HepG2 (cell line): ENCODE measurements around the gene SESN1. TPM values are rescaled to one million over a fixed set of nuclear protein-coding genes. Genes with fewer than 3 reads are reported as not detected.

Experiments
- ATAC-seq: fragments of 200-7000 bp; cut with Tn5 transposase; 3 replicates; pipeline ENCODE4 v1.9.1; 2020; ENCODE audit warnings: mild to moderate bottlenecking, moderate library complexity
- BruUV-seq: library from RNA; stranded (reverse); fragments of 400-500 nt; replicated peaks from 2 replicates; lab custom pipeline; 2021; lab: Mats Ljungman, UMichigan
- CTCF ChIA-PET: fragments of 300-600 bp; formaldehyde crosslinking; extraction: SDS; loops from one replicate; lab custom pipeline; 2021; ENCODE audit warnings: low total read pairs, inconsistent platforms, low intra/inter-chr PET ratio; lab: Yijun Ruan, JAX
- POLR2A ChIA-PET: fragments of 350-600 bp; sonication (Branson Sonifier 250); formaldehyde crosslinking; loops from one replicate; lab custom pipeline; 2020; ENCODE audit warnings: antibody characterized with exemption, inconsistent platforms; lab: Yijun Ruan, JAX
- DNase-seq: peaks from one replicate; pipeline ENCODE4 v3.0.0-alpha.2; 2015; ENCODE audit warnings: low spot score
- FAIRE-seq: peaks from 3 replicates; lab custom pipeline; 2011; peaks lifted over from hg19 to GRCh38; lab: Jason Lieb, UNC
- H2AFZ ChIP-seq: one replicate; pipeline ENCODE4 v1.6.1; 2011; ENCODE audit warnings: low read length, inconsistent platforms
- H3K27ac ChIP-seq: fragments of 300-600 bp; 3 replicates; pipeline ENCODE4 v1.8.0; 2011; ENCODE audit warnings: mixed run types, mild to moderate bottlenecking, mixed read lengths, low read length, inconsistent platforms; ENCODE audit not compliant: insufficient read depth; ENCODE audit errors: extremely low read length
- H3K27me3 ChIP-seq, 2 experiments: fragments of 200-600 bp in 1 of 2; 2 replicates in 1 of 2; 3 replicates in 1 of 2; pipeline versions ENCODE4 v1.6.0 to v1.8.0; 2011; ENCODE audit warnings: low read length in 2 of 2, mild to moderate bottlenecking in 2 of 2, moderate library complexity in 2 of 2, inconsistent platforms in 1 of 2; ENCODE audit not compliant: insufficient read depth in 2 of 2, control insufficient read depth in 1 of 2
- H3K36me3 ChIP-seq, 2 experiments: fragments of 200-600 bp in 1 of 2; replicated peaks in 1 of 2; 2 replicates in 1 of 2; 3 replicates in 1 of 2; pipeline versions ENCODE4 v1.5.1 to v1.8.0; 2011; ENCODE audit warnings: low read length in 2 of 2, inconsistent platforms in 1 of 2; ENCODE audit not compliant: insufficient read depth in 2 of 2, control insufficient read depth in 1 of 2
- H3K4me1 ChIP-seq: 2 replicates; pipeline ENCODE4 v1.5.1; 2012; ENCODE audit warnings: low read length, inconsistent platforms; ENCODE audit not compliant: insufficient read depth
- H3K4me2 ChIP-seq: 2 replicates; pipeline ENCODE4 v1.6.0; 2011; ENCODE audit warnings: low read depth, low read length, inconsistent platforms
- H3K4me3 ChIP-seq, 3 experiments: fragments of 200-600 bp in 1 of 3; sonication (generic), shearing (Covaris generic) in 1 of 3; replicated peaks in 1 of 3; 2 replicates each; pipeline ENCODE4 v1.5.1; 2011 to 2016; ENCODE audit warnings: low read length in 3 of 3, inconsistent platforms in 2 of 3, low read depth in 2 of 3, mild to moderate bottlenecking in 2 of 3, control low read depth in 1 of 3, mixed read lengths in 1 of 3; ENCODE audit not compliant: insufficient read depth in 1 of 3
- H3K79me2 ChIP-seq: one replicate; pipeline ENCODE4 v1.6.1; 2011; ENCODE audit warnings: low read length, inconsistent platforms; ENCODE audit not compliant: insufficient read depth
- H3K9ac ChIP-seq: 2 replicates; pipeline ENCODE4 v1.6.0; 2011; ENCODE audit warnings: mild to moderate bottlenecking, low read depth, low read length, inconsistent platforms; ENCODE audit not compliant: insufficient read depth
- H3K9me3 ChIP-seq: 2 replicates; pipeline ENCODE4 v1.5.1; 2012; ENCODE audit warnings: mild to moderate bottlenecking, low read length
- H4K20me1 ChIP-seq: 2 replicates; pipeline ENCODE4 v1.6.0; 2011; ENCODE audit warnings: inconsistent platforms, mild to moderate bottlenecking, low read length, moderate library complexity; ENCODE audit not compliant: insufficient read depth
- EHMT2 ChIP-seq: fragments of 200-600 bp; sonication (generic); IDR thresholded peaks from 2 replicates; pipeline ENCODE4 v1.7.0; 2017; ENCODE audit warnings: antibody characterized with exemption, low read depth, low read length, borderline replicate concordance
- ETV6 ChIP-seq: sonication (generic); formaldehyde crosslinking; conservative IDR thresholded peaks from 2 replicates; pipeline ENCODE4 v1.4.0; 2020; ENCODE audit warnings: missing genetic modification reagents
- HOXA3 ChIP-seq: sonication (generic); formaldehyde crosslinking; IDR thresholded peaks from 2 replicates; pipeline ENCODE4 v1.5.0; 2020; ENCODE audit warnings: missing genetic modification reagents
- ZNF282 ChIP-seq: fragments of 450-650 bp; IDR thresholded peaks from 2 replicates; pipeline ENCODE4 v1.6.1; 2018; ENCODE audit not compliant: partially characterized antibody
- ZNF382 ChIP-seq: sonication (generic); formaldehyde crosslinking; IDR thresholded peaks from 2 replicates; pipeline ENCODE4 v1.5.0; 2020; ENCODE audit warnings: missing genetic modification reagents, mild to moderate bottlenecking, borderline replicate concordance
- ZNF572 ChIP-seq: sonication (generic); formaldehyde crosslinking; IDR thresholded peaks from 2 replicates; pipeline ENCODE4 v1.5.1; 2020; ENCODE audit warnings: mild to moderate bottlenecking, missing genetic modification reagents
- ZNF615 ChIP-seq: sonication (generic); formaldehyde crosslinking; IDR thresholded peaks from 2 replicates; pipeline ENCODE4 v1.5.0; 2020; ENCODE audit warnings: mild to moderate bottlenecking, missing genetic modification reagents, borderline replicate concordance
- ZSCAN21 ChIP-seq: sonication (generic); formaldehyde crosslinking; IDR thresholded peaks from 2 replicates; pipeline ENCODE4 v1.8.0; 2022; ENCODE audit warnings: mild to moderate bottlenecking, missing genetic modification reagents, moderate library complexity, borderline replicate concordance
- WGBS: methylation state at CpG from one replicate; pipeline ENCODE4 v1.1.6; 2017; ENCODE audit warnings: low lambda C conversion rate; 5-methylcytosine and 5-hydroxymethylcytosine counted together
- in situ Hi-C: cut with HindIII; loops from 2 replicates; pipeline ENCODE4 v1.10.0; 2017; ENCODE audit warnings: low pct_unique_long_range_greater_than_20kb; ENCODE audit not compliant: extremely low pct_ligation_motif_present
- intact Hi-C: fragments of 100-400 bp; cut with micrococcal nuclease; formaldehyde crosslinking; loops from one replicate; pipeline ENCODE4 v1.10.0; 2022; ENCODE audit not compliant: unreplicated experiment
- polyA plus RNA-seq, 8 experiments: library from polyadenylated mRNA; depleted of rRNA in 3 of 8; stranded (reverse) in 7 of 8; unstranded in 1 of 8; fragments of >200 nt; fragmentation: Illumina TruSeq in 4 of 8; extraction: Trizol in 4 of 8; gene quantifications; 2 replicates each; pipeline versions ENCODE4 v1.2.1 to v1.2.3, GENCODE V29; 2011 to 2016; ENCODE audit warnings: low read depth in 4 of 8, missing spikeins in 1 of 8, mixed read lengths in 1 of 8; ENCODE audit not compliant: insufficient read depth in 1 of 8
- total RNA-seq, 5 experiments: library from RNA; depleted of rRNA; stranded (reverse); fragments of >200 nt; fragmentation: Illumina TruSeq; extraction: Trizol; gene quantifications; 2 replicates each; pipeline ENCODE4 v1.2.3, GENCODE V29; 2016; ENCODE audit warnings: low read depth in 1 of 5
- TF ChIP-seq, protein P1 (sequence below): sonication (generic); formaldehyde crosslinking; IDR thresholded peaks from 2 replicates; pipeline ENCODE4 v1.4.0; 2020; ENCODE audit warnings: missing genetic modification reagents
- TF ChIP-seq, protein P2 (sequence below): sonication (generic); formaldehyde crosslinking; IDR thresholded peaks from 2 replicates; pipeline ENCODE4 v1.5.1; 2020; ENCODE audit warnings: mild to moderate bottlenecking, missing genetic modification reagents, moderate library complexity
- TF ChIP-seq, protein P3 (sequence below): sonication (generic); formaldehyde crosslinking; IDR thresholded peaks from 2 replicates; pipeline ENCODE4 v1.5.1; 2020; ENCODE audit warnings: mild to moderate bottlenecking, missing genetic modification reagents, borderline replicate concordance

The SESN1 gene
- total and polyA plus RNA-seq, 2 of the 13 experiments (the other 11 are each of a cell fraction or from before 2014, with no cell fraction given) = 24.9 to 44.7 TPM

DNA sequence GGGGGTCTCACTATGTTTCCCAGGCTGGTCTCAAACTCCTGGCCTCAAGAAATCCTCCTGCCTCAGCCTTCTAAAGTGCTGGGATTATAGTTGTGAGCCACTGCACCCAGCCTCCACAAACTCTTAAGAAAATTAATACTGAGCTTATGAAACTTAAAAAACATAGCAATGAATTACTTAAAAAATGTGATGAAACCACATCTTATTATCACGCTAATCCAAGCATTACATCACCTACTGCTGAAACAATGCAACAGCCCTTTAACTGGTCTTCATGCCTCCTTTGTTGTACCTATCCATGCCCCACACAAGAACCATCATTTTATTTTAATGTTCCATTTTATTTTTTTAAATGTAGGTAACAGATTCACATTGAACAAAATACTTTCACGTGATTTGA lies 24.9 kb downstream of the SESN1 start (continued):
- TF ChIP-seq, protein P1, sequence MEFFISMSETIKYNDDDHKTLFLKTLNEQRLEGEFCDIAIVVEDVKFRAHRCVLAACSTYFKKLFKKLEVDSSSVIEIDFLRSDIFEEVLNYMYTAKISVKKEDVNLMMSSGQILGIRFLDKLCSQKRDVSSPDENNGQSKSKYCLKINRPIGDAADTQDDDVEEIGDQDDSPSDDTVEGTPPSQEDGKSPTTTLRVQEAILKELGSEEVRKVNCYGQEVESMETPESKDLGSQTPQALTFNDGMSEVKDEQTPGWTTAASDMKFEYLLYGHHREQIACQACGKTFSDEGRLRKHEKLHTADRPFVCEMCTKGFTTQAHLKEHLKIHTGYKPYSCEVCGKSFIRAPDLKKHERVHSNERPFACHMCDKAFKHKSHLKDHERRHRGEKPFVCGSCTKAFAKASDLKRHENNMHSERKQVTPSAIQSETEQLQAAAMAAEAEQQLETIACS (CRISPR knock-in tag) = no peak
- TF ChIP-seq ETV6 (CRISPR knock-in tag) (no peak), ZNF382 (CRISPR knock-in tag) (no peak)
- TF ChIP-seq, protein P2, sequence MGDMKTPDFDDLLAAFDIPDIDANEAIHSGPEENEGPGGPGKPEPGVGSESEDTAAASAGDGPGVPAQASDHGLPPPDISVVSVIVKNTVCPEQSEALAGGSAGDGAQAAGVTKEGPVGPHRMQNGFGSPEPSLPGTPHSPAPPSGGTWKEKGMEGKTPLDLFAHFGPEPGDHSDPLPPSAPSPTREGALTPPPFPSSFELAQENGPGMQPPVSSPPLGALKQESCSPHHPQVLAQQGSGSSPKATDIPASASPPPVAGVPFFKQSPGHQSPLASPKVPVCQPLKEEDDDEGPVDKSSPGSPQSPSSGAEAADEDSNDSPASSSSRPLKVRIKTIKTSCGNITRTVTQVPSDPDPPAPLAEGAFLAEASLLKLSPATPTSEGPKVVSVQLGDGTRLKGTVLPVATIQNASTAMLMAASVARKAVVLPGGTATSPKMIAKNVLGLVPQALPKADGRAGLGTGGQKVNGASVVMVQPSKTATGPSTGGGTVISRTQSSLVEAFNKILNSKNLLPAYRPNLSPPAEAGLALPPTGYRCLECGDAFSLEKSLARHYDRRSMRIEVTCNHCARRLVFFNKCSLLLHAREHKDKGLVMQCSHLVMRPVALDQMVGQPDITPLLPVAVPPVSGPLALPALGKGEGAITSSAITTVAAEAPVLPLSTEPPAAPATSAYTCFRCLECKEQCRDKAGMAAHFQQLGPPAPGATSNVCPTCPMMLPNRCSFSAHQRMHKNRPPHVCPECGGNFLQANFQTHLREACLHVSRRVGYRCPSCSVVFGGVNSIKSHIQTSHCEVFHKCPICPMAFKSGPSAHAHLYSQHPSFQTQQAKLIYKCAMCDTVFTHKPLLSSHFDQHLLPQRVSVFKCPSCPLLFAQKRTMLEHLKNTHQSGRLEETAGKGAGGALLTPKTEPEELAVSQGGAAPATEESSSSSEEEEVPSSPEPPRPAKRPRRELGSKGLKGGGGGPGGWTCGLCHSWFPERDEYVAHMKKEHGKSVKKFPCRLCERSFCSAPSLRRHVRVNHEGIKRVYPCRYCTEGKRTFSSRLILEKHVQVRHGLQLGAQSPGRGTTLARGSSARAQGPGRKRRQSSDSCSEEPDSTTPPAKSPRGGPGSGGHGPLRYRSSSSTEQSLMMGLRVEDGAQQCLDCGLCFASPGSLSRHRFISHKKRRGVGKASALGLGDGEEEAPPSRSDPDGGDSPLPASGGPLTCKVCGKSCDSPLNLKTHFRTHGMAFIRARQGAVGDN (CRISPR knock-in tag) = no peak

DNA sequence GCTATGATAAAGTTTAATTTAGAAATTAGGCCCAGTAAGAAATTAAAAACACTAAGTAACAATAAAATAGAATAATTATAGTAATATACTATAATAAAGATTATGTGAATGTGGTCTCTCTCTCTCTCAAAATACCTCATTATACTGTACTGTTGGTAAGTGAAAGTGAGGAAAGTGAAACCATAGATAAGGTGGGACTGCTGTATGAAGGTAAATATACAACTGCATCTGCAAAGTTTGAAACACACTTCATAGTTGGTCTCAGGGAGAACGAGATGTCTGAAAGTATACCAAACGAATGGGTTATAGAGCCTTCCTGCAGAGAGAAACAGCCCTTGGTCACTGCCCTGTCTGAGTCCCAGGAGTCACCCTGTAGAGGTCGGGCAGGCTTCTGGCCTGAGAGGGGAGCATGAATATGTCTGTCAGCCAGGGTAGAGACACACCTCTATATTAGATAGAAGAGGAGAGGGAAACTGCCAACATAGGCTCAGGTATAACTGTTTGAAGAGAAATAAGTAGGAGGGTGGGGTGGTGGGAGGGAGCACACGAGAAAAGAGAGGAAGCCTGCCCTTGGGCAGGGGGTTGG lies 31.8 kb downstream of the SESN1 start:
- 93% methylated on average over 4 of the region's 4 CpGs for WGBS
- in situ Hi-C loops = no loop called here
- CTCF ChIA-PET = no interaction called here
- POLR2A ChIA-PET = no interaction called here
- BruUV-seq = no TSS peak
- H3K36me3 ChIP-seq = no peaks in the 10 kb centered on the region
- no peak overlapping the region for H2AFZ ChIP-seq
- ATAC-seq (no peak), DNase-seq (no peak), FAIRE-seq (no peak)
- H3K4me1 ChIP-seq = peaks cover 20% of the 10 kb centered on the region
- intact Hi-C loops = no loop called here
- no peaks in the 10 kb centered on the region for H3K9me3 ChIP-seq
- no peak overlapping the region for H3K9ac ChIP-seq
- no peaks in the 10 kb centered on the region for H3K79me2 ChIP-seq
- no peak overlapping the region for H3K4me2 ChIP-seq
- no peaks in the 10 kb centered on the region for H3K27me3 ChIP-seq
- no peak overlapping the region for H3K4me3 ChIP-seq
- H3K27ac ChIP-seq = no peak overlapping the region
- H4K20me1 ChIP-seq = no peaks in the 10 kb centered on the region
- TF ChIP-seq ZSCAN21 (CRISPR knock-in tag) (no peak), EHMT2 (no peak), ZNF615 (no peak), ZNF572 (no peak), ZNF282 (no peak), HOXA3 (CRISPR knock-in tag) (no peak)
- TF ChIP-seq, protein P3, sequence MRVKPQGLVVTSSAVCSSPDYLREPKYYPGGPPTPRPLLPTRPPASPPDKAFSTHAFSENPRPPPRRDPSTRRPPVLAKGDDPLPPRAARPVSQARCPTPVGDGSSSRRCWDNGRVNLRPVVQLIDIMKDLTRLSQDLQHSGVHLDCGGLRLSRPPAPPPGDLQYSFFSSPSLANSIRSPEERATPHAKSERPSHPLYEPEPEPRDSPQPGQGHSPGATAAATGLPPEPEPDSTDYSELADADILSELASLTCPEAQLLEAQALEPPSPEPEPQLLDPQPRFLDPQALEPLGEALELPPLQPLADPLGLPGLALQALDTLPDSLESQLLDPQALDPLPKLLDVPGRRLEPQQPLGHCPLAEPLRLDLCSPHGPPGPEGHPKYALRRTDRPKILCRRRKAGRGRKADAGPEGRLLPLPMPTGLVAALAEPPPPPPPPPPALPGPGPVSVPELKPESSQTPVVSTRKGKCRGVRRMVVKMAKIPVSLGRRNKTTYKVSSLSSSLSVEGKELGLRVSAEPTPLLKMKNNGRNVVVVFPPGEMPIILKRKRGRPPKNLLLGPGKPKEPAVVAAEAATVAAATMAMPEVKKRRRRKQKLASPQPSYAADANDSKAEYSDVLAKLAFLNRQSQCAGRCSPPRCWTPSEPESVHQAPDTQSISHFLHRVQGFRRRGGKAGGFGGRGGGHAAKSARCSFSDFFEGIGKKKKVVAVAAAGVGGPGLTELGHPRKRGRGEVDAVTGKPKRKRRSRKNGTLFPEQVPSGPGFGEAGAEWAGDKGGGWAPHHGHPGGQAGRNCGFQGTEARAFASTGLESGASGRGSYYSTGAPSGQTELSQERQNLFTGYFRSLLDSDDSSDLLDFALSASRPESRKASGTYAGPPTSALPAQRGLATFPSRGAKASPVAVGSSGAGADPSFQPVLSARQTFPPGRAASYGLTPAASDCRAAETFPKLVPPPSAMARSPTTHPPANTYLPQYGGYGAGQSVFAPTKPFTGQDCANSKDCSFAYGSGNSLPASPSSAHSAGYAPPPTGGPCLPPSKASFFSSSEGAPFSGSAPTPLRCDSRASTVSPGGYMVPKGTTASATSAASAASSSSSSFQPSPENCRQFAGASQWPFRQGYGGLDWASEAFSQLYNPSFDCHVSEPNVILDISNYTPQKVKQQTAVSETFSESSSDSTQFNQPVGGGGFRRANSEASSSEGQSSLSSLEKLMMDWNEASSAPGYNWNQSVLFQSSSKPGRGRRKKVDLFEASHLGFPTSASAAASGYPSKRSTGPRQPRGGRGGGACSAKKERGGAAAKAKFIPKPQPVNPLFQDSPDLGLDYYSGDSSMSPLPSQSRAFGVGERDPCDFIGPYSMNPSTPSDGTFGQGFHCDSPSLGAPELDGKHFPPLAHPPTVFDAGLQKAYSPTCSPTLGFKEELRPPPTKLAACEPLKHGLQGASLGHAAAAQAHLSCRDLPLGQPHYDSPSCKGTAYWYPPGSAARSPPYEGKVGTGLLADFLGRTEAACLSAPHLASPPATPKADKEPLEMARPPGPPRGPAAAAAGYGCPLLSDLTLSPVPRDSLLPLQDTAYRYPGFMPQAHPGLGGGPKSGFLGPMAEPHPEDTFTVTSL (CRISPR knock-in tag) = no peak
